Measurements from ENCODE around the gene CRYGB.

GRCh38 chr2:208182835-208183234 is 36.9 kb upstream of the CRYGB start:
- TF ChIP-seq, protein P1, sequence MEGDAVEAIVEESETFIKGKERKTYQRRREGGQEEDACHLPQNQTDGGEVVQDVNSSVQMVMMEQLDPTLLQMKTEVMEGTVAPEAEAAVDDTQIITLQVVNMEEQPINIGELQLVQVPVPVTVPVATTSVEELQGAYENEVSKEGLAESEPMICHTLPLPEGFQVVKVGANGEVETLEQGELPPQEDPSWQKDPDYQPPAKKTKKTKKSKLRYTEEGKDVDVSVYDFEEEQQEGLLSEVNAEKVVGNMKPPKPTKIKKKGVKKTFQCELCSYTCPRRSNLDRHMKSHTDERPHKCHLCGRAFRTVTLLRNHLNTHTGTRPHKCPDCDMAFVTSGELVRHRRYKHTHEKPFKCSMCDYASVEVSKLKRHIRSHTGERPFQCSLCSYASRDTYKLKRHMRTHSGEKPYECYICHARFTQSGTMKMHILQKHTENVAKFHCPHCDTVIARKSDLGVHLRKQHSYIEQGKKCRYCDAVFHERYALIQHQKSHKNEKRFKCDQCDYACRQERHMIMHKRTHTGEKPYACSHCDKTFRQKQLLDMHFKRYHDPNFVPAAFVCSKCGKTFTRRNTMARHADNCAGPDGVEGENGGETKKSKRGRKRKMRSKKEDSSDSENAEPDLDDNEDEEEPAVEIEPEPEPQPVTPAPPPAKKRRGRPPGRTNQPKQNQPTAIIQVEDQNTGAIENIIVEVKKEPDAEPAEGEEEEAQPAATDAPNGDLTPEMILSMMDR (IDR thresholded peaks at IDR 0.05) = no peak
- TF ChIP-seq EZH2 (IDR thresholded peaks at IDR 0.05) (no peak), EZH2phosphoT487 (IDR thresholded peaks at IDR 0.05) (no peak)
